ENCODE measurements around the gene BAIAP2. TPM values are rescaled to one million over a fixed set of nuclear protein-coding genes. Genes with fewer than 3 reads are reported as not detected.

BAIAP2 gene
- total and polyA plus RNA-seq, 7 donors, result 6.5 to 52.3 (median 32.6) TPM

DNA sequence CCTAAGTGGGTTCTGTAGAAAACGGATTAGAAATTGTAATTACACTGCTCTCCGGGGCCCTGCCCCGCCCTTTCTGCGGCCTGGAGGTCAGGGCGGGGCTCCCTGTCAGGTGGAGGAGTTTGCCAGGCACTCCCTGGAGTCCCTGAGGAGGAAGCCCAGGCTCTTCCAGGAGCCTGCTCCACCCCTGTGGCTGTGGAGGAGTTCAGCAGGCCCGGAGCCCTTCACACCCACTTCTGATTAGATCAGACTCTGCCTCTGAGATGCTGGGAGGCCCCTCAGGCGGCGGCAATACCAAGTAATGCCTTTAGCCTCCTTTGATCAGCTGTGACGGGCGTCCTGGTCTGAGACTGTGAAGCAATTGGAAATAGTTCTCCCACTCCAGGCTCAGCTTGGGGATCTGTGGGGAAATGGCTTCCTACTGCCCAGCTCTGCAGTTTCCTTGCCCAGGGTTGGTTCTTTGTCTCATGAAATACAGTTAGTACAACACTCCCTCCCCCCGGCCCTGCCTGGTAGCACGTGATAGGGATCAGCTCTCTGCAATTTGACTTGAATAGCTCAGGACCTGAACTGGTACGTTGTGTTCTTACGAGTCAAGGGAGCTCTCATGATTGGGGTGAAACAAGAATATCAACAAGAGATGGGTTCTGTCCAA is 22.3 kb downstream of the BAIAP2 start:
- H3K4me1 ChIP-seq, result peaks cover 0 to 61% (median 31%) of the 10 kb centered on the region in 4 donors

GRCh38 chr17:81057777-81058176 is 22.8 kb downstream of the BAIAP2 start:
- Histone ChIP-seq H3K36me3 (peaks cover 0 to 50% (median 16%) of the 10 kb centered on the region in 4 donors), H3K9me3 (no peaks in the 10 kb centered on the region), H3K27me3 (no peaks in the 10 kb centered on the region), H3K4me3 (peak overlapping the region in 1 of 4 donors; percentile 1), H3K27ac (peak overlapping the region; percentile 73 to 87 (median 78)), H3K4me1 (peaks cover 0 to 61% (median 25%) of the 10 kb centered on the region in 4 donors)
- TF ChIP-seq, protein P1, sequence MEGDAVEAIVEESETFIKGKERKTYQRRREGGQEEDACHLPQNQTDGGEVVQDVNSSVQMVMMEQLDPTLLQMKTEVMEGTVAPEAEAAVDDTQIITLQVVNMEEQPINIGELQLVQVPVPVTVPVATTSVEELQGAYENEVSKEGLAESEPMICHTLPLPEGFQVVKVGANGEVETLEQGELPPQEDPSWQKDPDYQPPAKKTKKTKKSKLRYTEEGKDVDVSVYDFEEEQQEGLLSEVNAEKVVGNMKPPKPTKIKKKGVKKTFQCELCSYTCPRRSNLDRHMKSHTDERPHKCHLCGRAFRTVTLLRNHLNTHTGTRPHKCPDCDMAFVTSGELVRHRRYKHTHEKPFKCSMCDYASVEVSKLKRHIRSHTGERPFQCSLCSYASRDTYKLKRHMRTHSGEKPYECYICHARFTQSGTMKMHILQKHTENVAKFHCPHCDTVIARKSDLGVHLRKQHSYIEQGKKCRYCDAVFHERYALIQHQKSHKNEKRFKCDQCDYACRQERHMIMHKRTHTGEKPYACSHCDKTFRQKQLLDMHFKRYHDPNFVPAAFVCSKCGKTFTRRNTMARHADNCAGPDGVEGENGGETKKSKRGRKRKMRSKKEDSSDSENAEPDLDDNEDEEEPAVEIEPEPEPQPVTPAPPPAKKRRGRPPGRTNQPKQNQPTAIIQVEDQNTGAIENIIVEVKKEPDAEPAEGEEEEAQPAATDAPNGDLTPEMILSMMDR (IDR thresholded peaks at IDR 0.05), result no peak
- TF ChIP-seq EP300 (IDR thresholded peaks at IDR 0.05) (no peak), POLR2AphosphoS5 (IDR thresholded peaks at IDR 0.05) (no peak)
- no peak for DNase-seq
- intact Hi-C loops (cut with DNase I), result no loop called here
- WGBS, 2 donors, result 72 to 88% methylated on average over 12 of the region's 12 CpGs

More for the DNA sequence above, 22.3 kb downstream of the BAIAP2 start:
- 19 to 64% methylated on average over 14 of the region's 14 CpGs for WGBS, 2 donors
- TF ChIP-seq, protein P1 (IDR thresholded peaks at IDR 0.05), result no peak
- TF ChIP-seq EP300 (IDR thresholded peaks at IDR 0.05), result peak; percentile 34 to 92 (median 78)
- TF ChIP-seq POLR2A (IDR thresholded peaks at IDR 0.05), result peak in 1 of 2 donors; percentile 8
- peak; percentile 32 to 81 (median 55) for TF ChIP-seq POLR2AphosphoS5 (IDR thresholded peaks at IDR 0.05)
- Histone ChIP-seq H3K36me3 (peaks cover 0 to 50% (median 16%) of the 10 kb centered on the region in 4 donors), H3K27me3 (no peaks in the 10 kb centered on the region), H3K4me3 (no peak overlapping the region), H3K9me3 (no peaks in the 10 kb centered on the region), H3K27ac (peak overlapping the region; percentile 73 to 87 (median 78))
- intact Hi-C loops (cut with DNase I), result no loop called here
- peak; percentile 93 for DNase-seq

- Histone ChIP-seq H3K27ac (peak overlapping the region; percentile 73 to 87 (median 78)), H3K4me3 (peak overlapping the region in 1 of 4 donors; percentile 1), H3K4me1 (peaks cover 0 to 61% (median 22%) of the 10 kb centered on the region in 4 donors), H3K27me3 (no peaks in the 10 kb centered on the region), H3K36me3 (peaks cover 0 to 55% (median 16%) of the 10 kb centered on the region in 4 donors), H3K9me3 (no peaks in the 10 kb centered on the region)
- no peak for DNase-seq
- 85 to 87% methylated on average over 23 of the region's 23 CpGs for WGBS, 2 donors
- intact Hi-C loops (cut with DNase I), result no loop called here
- TF ChIP-seq, protein P1 (IDR thresholded peaks at IDR 0.05), result no peak
- TF ChIP-seq POLR2AphosphoS5 (IDR thresholded peaks at IDR 0.05) (no peak), EP300 (IDR thresholded peaks at IDR 0.05) (no peak), POLR2A (IDR thresholded peaks at IDR 0.05) (no peak)
Observed at GRCh38 chr17:81058263-81058871, 23.4 kb downstream of the BAIAP2 start.

- H3K4me1 ChIP-seq, result peaks cover 0 to 65% (median 27%) of the 10 kb centered on the region in 4 donors
- peak overlapping the region in 3 of 4 donors; percentile 73 to 87 (median 82) for H3K27ac ChIP-seq
- WGBS, 2 donors, result 93 to 94% methylated on average over 23 of the region's 23 CpGs
- intact Hi-C loops (cut with DNase I), result no loop called here
- H3K36me3 ChIP-seq, result peaks cover 0 to 60% (median 16%) of the 10 kb centered on the region in 4 donors
- H3K4me3 ChIP-seq, result no peak overlapping the region
- no peaks in the 10 kb centered on the region for H3K27me3 ChIP-seq
- H3K9me3 ChIP-seq, result no peaks in the 10 kb centered on the region
- TF ChIP-seq POLR2AphosphoS5 (IDR thresholded peaks at IDR 0.05), result peak in 1 of 4 donors; percentile 37
- no peak for TF ChIP-seq POLR2A (IDR thresholded peaks at IDR 0.05)
- TF ChIP-seq EP300 (IDR thresholded peaks at IDR 0.05), result no peak
- TF ChIP-seq, protein P1 (IDR thresholded peaks at IDR 0.05), result no peak
- no peak for DNase-seq
Observed at GRCh38 chr17:81059026-81059425, 24.1 kb downstream of the BAIAP2 start.
